ENCODE data around the gene RRN3.
"Not testable (repeated sequence)": the region's sequence is repeated elsewhere in the genome, so short reads cannot be mapped to it uniquely, and the experiment has no call there.

DNA sequence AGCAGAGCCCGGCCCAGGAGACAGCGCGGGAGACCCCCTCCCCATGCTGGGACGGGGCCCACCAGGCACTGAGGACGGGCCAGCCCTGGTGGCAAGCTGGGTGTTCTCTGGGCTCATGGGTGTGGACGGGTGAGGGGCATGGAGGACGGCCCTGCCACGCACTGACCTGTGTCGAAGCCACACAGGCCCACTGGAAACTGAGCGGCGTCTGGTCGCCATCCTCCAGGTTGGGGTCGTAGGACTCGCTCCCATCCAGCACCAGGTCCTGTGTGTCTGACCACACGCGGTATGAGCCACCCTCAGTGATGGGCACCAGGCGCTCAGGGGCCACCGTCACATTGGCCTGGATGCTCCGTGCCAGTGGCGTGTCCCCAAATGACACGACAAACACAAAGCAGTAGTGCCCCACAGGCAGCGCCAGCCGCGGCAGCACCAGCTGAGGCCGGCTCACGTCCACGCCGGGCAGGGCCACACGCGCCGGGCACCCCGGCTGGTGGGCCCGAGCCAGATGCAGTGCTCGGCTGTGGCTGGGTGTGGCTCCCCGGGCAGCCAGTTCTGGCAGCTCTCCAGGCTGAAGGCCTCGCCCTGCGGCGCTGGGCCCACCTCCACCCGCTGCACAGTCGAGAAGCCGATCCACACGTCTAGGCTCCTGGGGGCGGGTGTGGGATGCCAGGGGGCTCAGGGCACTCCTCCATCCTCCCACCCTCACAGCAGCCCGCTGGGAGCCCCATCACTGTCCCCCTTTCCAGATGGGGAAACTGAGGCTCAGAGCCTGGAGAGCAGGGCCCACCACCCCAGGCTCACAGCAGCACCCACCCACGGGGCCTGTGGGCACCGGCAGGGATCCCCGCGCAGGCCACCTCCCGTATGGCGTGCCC lies 41.6 kb upstream of the RRN3 start:
- TF ChIP-seq EZH2 (IDR thresholded peaks at IDR 0.05; ENCODE audit: insufficient read depth, low read length), result not testable (repeated sequence)
- TF ChIP-seq, protein P1, sequence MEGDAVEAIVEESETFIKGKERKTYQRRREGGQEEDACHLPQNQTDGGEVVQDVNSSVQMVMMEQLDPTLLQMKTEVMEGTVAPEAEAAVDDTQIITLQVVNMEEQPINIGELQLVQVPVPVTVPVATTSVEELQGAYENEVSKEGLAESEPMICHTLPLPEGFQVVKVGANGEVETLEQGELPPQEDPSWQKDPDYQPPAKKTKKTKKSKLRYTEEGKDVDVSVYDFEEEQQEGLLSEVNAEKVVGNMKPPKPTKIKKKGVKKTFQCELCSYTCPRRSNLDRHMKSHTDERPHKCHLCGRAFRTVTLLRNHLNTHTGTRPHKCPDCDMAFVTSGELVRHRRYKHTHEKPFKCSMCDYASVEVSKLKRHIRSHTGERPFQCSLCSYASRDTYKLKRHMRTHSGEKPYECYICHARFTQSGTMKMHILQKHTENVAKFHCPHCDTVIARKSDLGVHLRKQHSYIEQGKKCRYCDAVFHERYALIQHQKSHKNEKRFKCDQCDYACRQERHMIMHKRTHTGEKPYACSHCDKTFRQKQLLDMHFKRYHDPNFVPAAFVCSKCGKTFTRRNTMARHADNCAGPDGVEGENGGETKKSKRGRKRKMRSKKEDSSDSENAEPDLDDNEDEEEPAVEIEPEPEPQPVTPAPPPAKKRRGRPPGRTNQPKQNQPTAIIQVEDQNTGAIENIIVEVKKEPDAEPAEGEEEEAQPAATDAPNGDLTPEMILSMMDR (IDR thresholded peaks at IDR 0.05; ENCODE audit: insufficient read depth, low read depth, low read length), result not testable (repeated sequence)
